Mesenchymal stem cell (in vitro differentiated cells and primary cell): ENCODE measurements around the gene FAM78A.

Experiments
- DNase-seq: peaks from one replicate; pipeline ENCODE4 v3.0.0-alpha.2; 2013
- H2AFZ ChIP-seq: one replicate; pipeline ENCODE4 v1.6.1; 2013; ENCODE audit warnings: low read depth, mild to moderate bottlenecking, control low read depth, inconsistent platforms, low read length, moderate library complexity
- H2AK5ac ChIP-seq: 2 replicates; pipeline ENCODE4 v1.6.1; 2013; ENCODE audit warnings: low read length, moderate library complexity, mild to moderate bottlenecking, inconsistent platforms; ENCODE audit not compliant: severe bottlenecking
- H2BK120ac ChIP-seq: one replicate; pipeline ENCODE4 v1.6.1; 2013; ENCODE audit warnings: low read depth, mild to moderate bottlenecking, inconsistent platforms, low read length, moderate library complexity
- H2BK12ac ChIP-seq, 2 experiments: one replicate each; pipeline ENCODE4 v1.6.1; 2013; ENCODE audit warnings: inconsistent platforms in 2 of 2, low read length in 2 of 2, mild to moderate bottlenecking in 2 of 2, moderate library complexity in 2 of 2, control low read depth in 1 of 2
- H2BK15ac ChIP-seq: one replicate; pipeline ENCODE4 v1.6.1; 2013; ENCODE audit warnings: mild to moderate bottlenecking, low read depth, inconsistent platforms; ENCODE audit not compliant: poor library complexity, severe bottlenecking
- H2BK5ac ChIP-seq: 2 replicates; pipeline ENCODE4 v1.6.1; 2013; ENCODE audit warnings: low read depth, mild to moderate bottlenecking, low read length, control low read depth, inconsistent platforms; ENCODE audit not compliant: poor library complexity, severe bottlenecking
- H3K14ac ChIP-seq, 2 experiments: one replicate each; pipeline ENCODE4 v1.6.1; 2013; ENCODE audit warnings: inconsistent platforms in 2 of 2, low read length in 2 of 2, control low read depth in 1 of 2, mild to moderate bottlenecking in 1 of 2, moderate library complexity in 1 of 2
- H3K18ac ChIP-seq, 2 experiments: one replicate each; pipeline ENCODE4 v1.6.1; 2013; ENCODE audit warnings: inconsistent platforms in 2 of 2, low read length in 2 of 2, control low read depth in 1 of 2, low read depth in 1 of 2, mild to moderate bottlenecking in 1 of 2
- H3K23ac ChIP-seq, 2 experiments: one replicate each; pipeline ENCODE4 v1.6.1; 2013; ENCODE audit warnings: inconsistent platforms in 2 of 2, low read length in 2 of 2, mild to moderate bottlenecking in 2 of 2, moderate library complexity in 2 of 2, control low read depth in 1 of 2
- H3K27ac ChIP-seq: 2 replicates; pipeline ENCODE4 v1.5.1; 2013; ENCODE audit warnings: mild to moderate bottlenecking, moderate library complexity, low read length, control low read depth, inconsistent platforms; ENCODE audit not compliant: poor library complexity, severe bottlenecking
- H3K27me3 ChIP-seq, 2 experiments: 2 replicates each; pipeline versions ENCODE4 v1.6.1 to v1.7.0; 2013; ENCODE audit warnings: low read length in 2 of 2, mild to moderate bottlenecking in 2 of 2, moderate library complexity in 2 of 2, control low read depth in 1 of 2, inconsistent platforms in 1 of 2; ENCODE audit not compliant: control insufficient read depth in 1 of 2, insufficient read depth in 1 of 2
- H3K36me3 ChIP-seq, 2 experiments: 2 replicates each; pipeline versions ENCODE4 v1.6.1 to v1.7.0; 2013; ENCODE audit warnings: low read length in 2 of 2, control low read depth in 1 of 2, inconsistent platforms in 1 of 2, low read depth in 1 of 2, mild to moderate bottlenecking in 1 of 2; ENCODE audit not compliant: insufficient read depth in 2 of 2, control insufficient read depth in 1 of 2
- H3K4ac ChIP-seq, 2 experiments: one replicate each; pipeline ENCODE4 v1.6.1; 2013; ENCODE audit warnings: inconsistent platforms in 2 of 2, low read length in 2 of 2, mild to moderate bottlenecking in 2 of 2, moderate library complexity in 2 of 2, control low read depth in 1 of 2, low read depth in 1 of 2
- H3K4me1 ChIP-seq: 2 replicates; pipeline ENCODE4 v1.6.1; 2013; ENCODE audit warnings: low read depth, low read length, control low read depth; ENCODE audit not compliant: control insufficient read depth, insufficient read depth
- H3K4me2 ChIP-seq: 2 replicates; pipeline ENCODE4 v1.6.1; 2013; ENCODE audit warnings: low read length, mild to moderate bottlenecking, inconsistent platforms; ENCODE audit not compliant: poor library complexity, severe bottlenecking
- H3K4me3 ChIP-seq, 2 experiments: 2 replicates each; pipeline versions ENCODE4 v1.5.1 to v1.7.0; 2013; ENCODE audit warnings: low read length in 2 of 2, mild to moderate bottlenecking in 2 of 2, control low read depth in 1 of 2, low read depth in 1 of 2; ENCODE audit not compliant: insufficient read depth in 1 of 2
- H3K79me1 ChIP-seq: replicated peaks from 2 replicates; pipeline ENCODE4 v1.6.1; 2013; ENCODE audit warnings: mild to moderate bottlenecking, control low read depth, low read length, inconsistent platforms; ENCODE audit not compliant: poor library complexity, severe bottlenecking
- H3K9ac ChIP-seq: 2 replicates; pipeline ENCODE4 v1.7.0; 2013; ENCODE audit warnings: mild to moderate bottlenecking, low read length, moderate library complexity
- H3K9me3 ChIP-seq: 2 replicates; pipeline ENCODE4 v1.7.0; 2013; ENCODE audit warnings: mild to moderate bottlenecking, low read length; ENCODE audit not compliant: control insufficient read depth
- H4K8ac ChIP-seq: one replicate; pipeline ENCODE4 v1.6.1; 2013; ENCODE audit warnings: inconsistent platforms, mild to moderate bottlenecking, low read length, moderate library complexity
- H4K91ac ChIP-seq: one replicate; pipeline ENCODE4 v1.6.1; 2013; ENCODE audit warnings: mild to moderate bottlenecking, low read length, inconsistent platforms
- WGBS: methylation state at CpG from one replicate; pipeline ENCODE4 v1.1.7; 2013; ENCODE audit warnings: mixed read lengths; 5-methylcytosine and 5-hydroxymethylcytosine counted together

The FAM78A gene

DNA sequence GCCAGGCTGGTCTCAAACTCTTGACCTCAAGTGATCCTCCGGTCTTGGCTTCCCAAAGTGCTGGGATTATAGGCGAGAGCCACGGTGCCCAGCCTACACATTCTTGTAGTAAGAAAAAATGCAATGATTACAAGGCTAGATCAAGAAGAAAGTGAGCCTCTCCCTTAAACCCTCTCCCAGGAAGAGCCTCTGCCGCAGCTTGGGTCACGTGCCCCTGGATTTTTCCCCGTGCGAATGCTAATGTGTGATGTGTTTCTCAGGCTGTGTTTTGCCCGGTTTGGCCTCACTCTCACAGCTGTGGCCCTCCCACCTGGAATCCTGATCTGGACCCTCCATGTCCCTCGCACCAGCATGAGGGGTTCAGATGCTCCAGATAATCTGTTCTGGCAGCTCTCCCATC, 20.1 kb upstream of the FAM78A start:
- no peak overlapping the region for H2BK12ac ChIP-seq
- DNase-seq = no peak
- no peak overlapping the region for H3K4ac ChIP-seq
- no peaks in the 10 kb centered on the region for H3K4me1 ChIP-seq
- no peak overlapping the region for H3K9ac ChIP-seq
- no peak overlapping the region for H2BK120ac ChIP-seq
- no peak overlapping the region for H3K14ac ChIP-seq
- WGBS = 87% methylated on average over 6 of the region's 9 CpGs
- no peak overlapping the region for H2BK15ac ChIP-seq
- H4K91ac ChIP-seq = no peak overlapping the region
- H4K8ac ChIP-seq = no peak overlapping the region
- H3K23ac ChIP-seq = no peak overlapping the region
- peaks cover 0 to 18% of the 10 kb centered on the region in 2 experiments for H3K27me3 ChIP-seq
- no peak overlapping the region for H3K4me3 ChIP-seq
- no peak overlapping the region for H3K27ac ChIP-seq
- H3K9me3 ChIP-seq = no peaks in the 10 kb centered on the region
- no peak overlapping the region for H3K4me2 ChIP-seq
- peaks cover 0 to 27% of the 10 kb centered on the region in 2 experiments for H3K36me3 ChIP-seq
- no peaks in the 10 kb centered on the region for H3K79me1 ChIP-seq
- H3K18ac ChIP-seq = no peak overlapping the region
- H2AFZ ChIP-seq = no peak overlapping the region
- no peak overlapping the region for H2BK5ac ChIP-seq
- H2AK5ac ChIP-seq = no peak overlapping the region

DNA sequence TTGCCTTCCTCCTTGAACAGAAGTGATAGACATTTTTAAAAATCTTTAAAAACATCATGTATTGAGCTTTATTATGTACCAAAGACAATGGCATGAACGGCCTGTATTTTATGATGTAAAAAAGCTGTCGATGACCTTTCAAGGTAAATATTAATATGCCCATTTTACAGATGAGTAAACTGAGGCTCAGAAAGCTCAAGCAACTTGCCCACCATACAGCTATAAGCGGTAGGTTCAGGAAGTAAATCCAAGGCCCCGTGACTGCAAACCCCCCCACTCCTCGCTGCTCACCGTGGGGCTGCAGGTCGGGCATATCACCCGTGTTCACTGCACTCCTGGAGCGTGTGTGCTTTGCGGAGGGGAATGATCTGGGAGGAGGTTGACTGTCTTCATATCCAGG, 16.6 kb upstream of the FAM78A start:
- Histone ChIP-seq H3K18ac (no peak overlapping the region), H3K23ac (no peak overlapping the region), H4K8ac (no peak overlapping the region), H3K4me3 (no peak overlapping the region), H3K14ac (no peak overlapping the region), H3K79me1 (no peaks in the 10 kb centered on the region), H3K4me2 (no peak overlapping the region), H2BK12ac (no peak overlapping the region), H2AFZ (no peak overlapping the region), H2BK15ac (no peak overlapping the region), H2BK5ac (no peak overlapping the region), H3K4me1 (peaks cover 5% of the 10 kb centered on the region), H4K91ac (no peak overlapping the region), H3K36me3 (peaks cover 0 to 27% of the 10 kb centered on the region in 2 experiments), H3K9ac (no peak overlapping the region), H2AK5ac (no peak overlapping the region), H3K27me3 (peaks cover 0 to 13% of the 10 kb centered on the region in 2 experiments), H3K4ac (no peak overlapping the region), H2BK120ac (no peak overlapping the region), H3K27ac (no peak overlapping the region), H3K9me3 (no peaks in the 10 kb centered on the region)
- 97% methylated on average over 9 of the region's 10 CpGs for WGBS
- DNase-seq = no peak

DNA sequence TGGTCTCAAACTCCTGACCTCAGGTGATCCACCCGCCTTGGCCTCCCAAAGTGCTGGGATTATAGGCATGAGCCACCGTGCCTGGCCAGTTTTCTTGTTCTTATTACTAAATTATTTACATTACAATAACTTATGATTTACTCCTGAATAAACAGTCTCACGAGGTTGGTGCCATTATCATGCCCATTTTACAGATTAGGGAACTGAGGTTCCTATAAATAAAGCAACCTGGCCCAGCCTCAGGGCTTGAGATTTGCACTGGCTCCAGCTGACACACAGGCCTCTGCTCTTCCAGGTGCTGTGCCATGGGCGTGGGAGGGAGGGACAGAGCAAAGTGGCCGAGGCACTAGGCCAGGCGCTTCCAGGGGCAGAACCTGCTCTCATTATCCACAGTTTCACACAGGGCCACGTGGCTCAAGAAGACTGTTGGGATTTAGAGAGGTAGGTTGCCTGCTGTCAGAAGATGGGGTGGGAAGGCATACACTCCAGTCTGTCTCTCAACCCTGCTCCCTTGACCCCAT, 15.5 kb upstream of the FAM78A start:
- H4K91ac ChIP-seq = no peak overlapping the region
- H3K9me3 ChIP-seq = no peaks in the 10 kb centered on the region
- no peak overlapping the region for H2AFZ ChIP-seq
- H2BK15ac ChIP-seq = no peak overlapping the region
- peaks cover 5% of the 10 kb centered on the region for H3K4me1 ChIP-seq
- no peak overlapping the region for H3K18ac ChIP-seq
- H3K27ac ChIP-seq = no peak overlapping the region
- no peak overlapping the region for H2BK120ac ChIP-seq
- H3K4me3 ChIP-seq = no peak overlapping the region
- 80% methylated on average over 2 of the region's 7 CpGs for WGBS
- H3K23ac ChIP-seq = peak overlapping the region in 1 of 2 experiments; percentile 9
- no peak overlapping the region for H4K8ac ChIP-seq
- no peak overlapping the region for H3K4ac ChIP-seq
- no peak overlapping the region for H2AK5ac ChIP-seq
- H3K27me3 ChIP-seq = peaks cover 0 to 11% of the 10 kb centered on the region in 2 experiments
- no peaks in the 10 kb centered on the region for H3K79me1 ChIP-seq
- DNase-seq = no peak
- H2BK12ac ChIP-seq = no peak overlapping the region
- no peak overlapping the region for H3K14ac ChIP-seq
- no peak overlapping the region for H2BK5ac ChIP-seq
- no peak overlapping the region for H3K4me2 ChIP-seq
- H3K36me3 ChIP-seq = peaks cover 0 to 27% of the 10 kb centered on the region in 2 experiments
- H3K9ac ChIP-seq = no peak overlapping the region

DNA sequence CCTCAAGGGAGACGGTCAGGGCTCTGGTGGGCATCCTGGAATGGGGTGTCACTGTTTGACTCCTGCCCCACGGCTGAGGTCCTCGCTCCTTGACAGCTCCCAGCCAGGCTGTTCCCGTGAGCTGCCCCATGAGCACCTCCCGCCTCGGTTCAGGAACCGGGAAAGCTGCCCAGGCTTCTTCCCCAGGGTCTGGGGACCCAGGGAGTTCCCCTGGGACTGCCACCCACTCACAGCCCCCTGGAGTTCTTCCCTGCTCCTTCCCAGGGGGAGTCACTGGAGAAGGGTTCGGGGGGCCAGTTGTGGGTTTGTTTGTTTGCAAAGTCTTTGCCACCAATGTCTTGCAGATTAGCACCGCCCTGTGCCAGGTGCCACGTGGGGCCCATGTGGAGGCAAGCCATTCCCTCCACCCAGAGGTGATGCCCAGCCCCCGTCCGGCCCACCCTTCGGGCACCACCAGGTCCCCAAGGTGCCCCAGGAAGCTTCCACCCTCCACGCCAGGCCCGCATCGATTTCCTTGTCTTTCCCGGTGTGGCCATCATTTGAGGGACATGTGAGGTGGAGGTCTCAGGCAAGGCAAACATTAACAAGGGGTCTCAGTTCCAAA, 14.6 kb upstream of the FAM78A start:
- Histone ChIP-seq H3K27me3 (peaks cover 0 to 7% of the 10 kb centered on the region in 2 experiments), H4K91ac (no peak overlapping the region)
- WGBS = 93% methylated on average over 17 of the region's 17 CpGs

More for the DNA sequence above, 14.6 kb upstream of the FAM78A start:
- Histone ChIP-seq H3K4me3 (peak overlapping the region in 1 of 2 experiments; percentile 81), H2BK12ac (no peak overlapping the region), H3K27ac (no peak overlapping the region), H2AFZ (no peak overlapping the region), H3K9ac (peak overlapping the region; percentile 92), H2BK5ac (no peak overlapping the region), H3K9me3 (no peaks in the 10 kb centered on the region), H3K23ac (no peak overlapping the region), H3K79me1 (no peaks in the 10 kb centered on the region), H3K14ac (no peak overlapping the region), H3K18ac (no peak overlapping the region), H3K4ac (no peak overlapping the region), H2BK120ac (no peak overlapping the region), H3K36me3 (peaks cover 0 to 27% of the 10 kb centered on the region in 2 experiments), H4K8ac (no peak overlapping the region), H2AK5ac (no peak overlapping the region), H3K4me2 (no peak overlapping the region), H2BK15ac (no peak overlapping the region), H3K4me1 (peaks cover 5% of the 10 kb centered on the region)
- no peak for DNase-seq
